GM21423 (cell line): ENCODE data around the gene TCAIM.
A peak's percentile ranks its signal among the peaks of the same experiment; 100 is the strongest.

Experiments
- ATAC-seq: cut with Tn5 transposase; IDR thresholded peaks from one replicate; pipeline ENCODE4 v1.9.1; 2021; ENCODE audit warnings: mild to moderate bottlenecking, moderate library complexity; ENCODE audit not compliant: unreplicated experiment

Gene TCAIM, protein sequence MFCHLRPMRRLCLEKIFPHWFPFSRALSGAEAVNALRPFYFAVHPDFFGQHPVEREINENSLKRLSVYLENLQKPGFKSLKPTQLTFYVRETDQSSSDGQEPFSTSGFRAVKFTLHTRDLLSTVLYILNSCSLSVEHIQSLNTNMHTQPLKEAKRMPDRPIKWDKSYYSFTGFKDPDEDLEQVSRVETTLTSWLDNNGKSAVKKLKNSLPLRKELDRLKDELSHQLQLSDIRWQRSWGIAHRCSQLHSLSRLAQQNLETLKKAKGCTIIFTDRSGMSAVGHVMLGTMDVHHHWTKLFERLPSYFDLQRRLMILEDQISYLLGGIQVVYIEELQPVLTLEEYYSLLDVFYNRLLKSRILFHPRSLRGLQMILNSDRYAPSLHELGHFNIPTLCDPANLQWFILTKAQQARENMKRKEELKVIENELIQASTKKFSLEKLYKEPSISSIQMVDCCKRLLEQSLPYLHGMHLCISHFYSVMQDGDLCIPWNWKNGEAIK

DNA sequence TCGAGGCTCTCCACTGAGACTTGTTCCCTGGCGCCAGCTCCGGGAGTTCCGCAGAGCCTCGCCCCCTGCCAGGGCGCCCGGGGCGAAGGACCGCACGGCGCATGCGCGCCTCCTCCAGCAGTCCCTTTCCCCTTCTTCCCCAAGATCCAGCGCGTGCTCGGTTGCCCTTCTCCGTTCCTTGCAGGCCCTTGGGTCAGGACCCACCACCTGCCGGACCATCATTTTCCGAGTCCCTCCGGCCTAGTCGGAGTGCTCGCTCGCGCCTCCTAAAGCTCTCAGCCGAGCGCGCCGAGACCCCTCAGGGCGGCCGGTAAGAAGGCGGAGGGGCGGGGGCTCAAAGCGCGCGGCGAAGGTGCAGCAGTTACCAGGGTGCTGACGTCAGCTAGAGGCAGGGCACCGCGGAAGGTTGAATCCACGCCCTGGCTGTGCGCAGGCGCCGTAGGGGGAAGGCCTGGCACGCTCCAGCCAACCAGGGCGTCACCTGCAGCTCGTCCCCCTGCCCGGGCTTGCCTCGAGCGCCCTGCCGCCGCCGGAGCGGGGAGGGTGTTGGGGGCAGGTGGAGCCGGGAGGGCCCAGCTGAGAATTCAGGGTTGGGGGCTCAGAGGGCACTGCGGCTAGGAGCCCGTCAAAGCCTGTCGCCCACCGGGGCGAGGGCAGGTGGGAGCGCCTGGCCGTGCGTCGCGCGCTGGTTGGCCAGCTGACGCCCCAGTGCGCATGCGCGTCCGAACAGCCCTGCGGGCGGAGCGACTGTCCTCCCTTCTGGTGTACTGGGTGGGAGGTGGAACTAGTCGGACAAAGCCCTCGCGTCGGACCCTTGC is at the start of gene TCAIM:
TSS of gene TCAIM (plus strand) at position 757 of the 818 bp plus-strand sequence. CDS start 16,017 bp downstream, outside the sequence.
- ATAC-seq, result peak; percentile 92

GRCh38 chr3:44289882-44290462 is 48.6 kb upstream of the TCAIM start:
- no peak for ATAC-seq

DNA sequence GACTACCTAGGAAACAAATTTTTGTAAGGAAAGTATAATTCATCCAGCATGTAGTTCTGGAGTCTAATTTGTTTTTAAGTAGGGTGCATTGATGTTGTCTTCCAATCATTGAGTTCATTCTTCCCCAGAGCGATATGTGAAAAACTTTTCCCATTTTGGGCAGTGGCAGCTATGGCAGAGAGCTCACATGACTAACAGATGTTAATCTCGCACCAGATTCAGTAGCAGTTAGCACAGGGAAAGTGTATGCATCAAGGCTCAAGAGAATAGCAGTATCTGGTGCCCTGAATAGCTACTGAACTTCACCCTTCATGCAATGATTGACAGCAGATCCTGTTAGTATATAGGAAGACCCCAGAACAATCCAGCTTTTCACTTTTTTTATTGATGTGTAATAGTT is 46.3 kb upstream of the TCAIM start:
- ATAC-seq, result no peak

- no peak for ATAC-seq
Measured at GRCh38 chr3:44292947-44293346, 45.6 kb upstream of the TCAIM start.

DNA sequence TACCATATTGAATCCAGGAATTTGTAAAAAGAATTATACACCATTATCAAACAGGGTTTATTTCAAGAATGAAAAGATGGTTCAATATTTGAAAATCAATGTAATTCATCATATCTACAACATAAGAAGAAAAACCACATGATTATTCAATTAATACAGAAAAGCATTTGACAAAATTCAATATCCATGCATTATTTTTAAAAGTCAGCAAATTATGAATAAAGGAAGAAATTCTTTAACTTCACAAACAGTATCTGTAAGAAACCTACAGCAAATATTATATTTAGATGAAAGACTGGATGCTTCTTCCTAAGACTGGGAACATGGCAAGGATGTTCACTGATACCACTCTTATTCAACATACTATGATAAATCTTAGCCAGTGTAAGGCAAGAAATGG is 41.3 kb upstream of the TCAIM start:
- no peak for ATAC-seq

GRCh38 chr3:44301746-44302145 is 36.8 kb upstream of the TCAIM start:
- ATAC-seq, result no peak

- no peak for ATAC-seq
Measured at GRCh38 chr3:44309500-44309899, 29.1 kb upstream of the TCAIM start.

GRCh38 chr3:44318891-44319311 is 19.7 kb upstream of the TCAIM start:
- no peak for ATAC-seq

DNA sequence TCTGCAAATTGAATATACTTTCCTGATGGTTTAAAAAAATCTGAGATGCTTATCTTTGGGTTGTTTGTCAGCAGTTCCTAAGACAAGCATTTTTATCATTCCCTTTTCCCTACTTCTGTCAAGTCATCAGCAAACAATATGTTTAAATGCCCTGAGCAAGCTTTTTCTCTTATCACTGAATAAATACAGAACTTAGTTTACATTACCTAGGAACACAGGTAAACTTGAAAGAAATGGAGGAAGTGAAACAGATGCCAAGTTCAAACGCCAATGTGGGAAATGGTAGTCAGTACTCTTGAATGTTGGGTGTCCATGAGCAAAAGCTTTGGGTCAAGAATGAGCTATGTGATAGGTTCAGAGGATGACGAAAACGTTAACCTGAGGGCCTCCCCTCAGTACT is 17.2 kb upstream of the TCAIM start:
- ATAC-seq, result no peak

DNA sequence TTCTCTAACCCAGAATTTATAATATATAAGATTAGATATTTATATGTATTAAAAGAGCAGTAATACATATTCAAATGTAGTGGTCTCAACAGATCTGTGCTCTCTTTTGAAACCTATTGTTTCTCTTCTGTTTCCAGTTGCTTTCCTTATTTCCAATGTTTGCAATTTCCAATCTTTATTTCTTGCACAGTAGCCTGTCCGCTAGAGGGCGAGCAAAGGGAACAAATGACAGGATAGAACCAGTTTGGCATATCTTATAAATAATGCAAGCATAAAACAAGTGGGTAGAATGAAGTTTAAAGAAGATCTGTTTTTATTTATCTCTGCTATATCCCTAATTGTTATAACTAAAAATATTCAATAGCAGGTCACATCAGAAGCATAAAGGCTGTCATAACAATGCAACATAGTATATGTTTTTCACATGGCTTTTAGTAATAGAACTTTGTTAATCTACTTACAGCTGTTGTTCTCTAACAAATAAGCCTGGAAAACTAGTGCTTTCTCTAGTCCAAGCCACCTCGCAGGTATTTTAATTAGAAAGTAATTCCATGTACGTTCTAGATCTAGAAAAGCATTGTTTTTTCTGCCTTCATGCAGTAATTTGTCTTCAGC is 15.1 kb upstream of the TCAIM start:
- ATAC-seq, result no peak

DNA sequence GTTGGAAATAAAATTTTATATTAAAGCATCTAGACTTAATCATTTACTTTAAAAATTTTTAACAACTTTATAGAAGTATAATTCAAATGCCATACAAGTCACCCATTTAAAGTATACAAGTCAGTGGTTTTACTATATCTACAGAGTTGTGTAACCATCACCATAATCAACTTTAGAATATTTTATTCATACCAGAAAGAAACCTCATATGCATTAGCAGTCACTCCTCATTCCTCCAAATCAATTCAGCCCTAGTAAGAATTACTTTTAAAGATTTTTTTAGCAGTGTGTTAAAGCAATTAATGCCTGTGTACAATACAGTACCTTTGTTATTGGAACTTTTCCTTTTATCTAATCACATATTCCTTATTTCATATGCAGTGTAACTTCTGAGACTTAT is 14.0 kb upstream of the TCAIM start:
- ATAC-seq, result no peak

DNA sequence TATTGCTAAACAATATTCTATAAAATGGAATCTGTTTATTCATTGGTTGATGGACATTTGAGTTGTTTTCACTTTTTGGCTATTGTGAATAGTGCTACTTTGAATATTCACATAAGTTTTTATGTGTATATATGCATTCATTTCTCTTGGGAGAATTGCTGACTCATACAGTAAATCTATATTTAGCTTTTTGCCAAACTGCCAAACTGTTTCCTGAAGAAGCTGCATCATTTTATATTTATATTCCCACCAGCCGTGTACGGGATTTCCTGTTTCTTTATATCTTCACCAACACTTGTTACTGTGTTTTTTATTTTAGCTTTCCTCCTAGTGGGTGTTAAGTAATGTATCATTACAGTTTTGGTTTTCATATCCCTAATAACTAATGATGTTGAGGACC is 12.5 kb upstream of the TCAIM start:
- ATAC-seq, result no peak

GRCh38 chr3:44326515-44326914 is 12.1 kb upstream of the TCAIM start:
- ATAC-seq, result no peak

DNA sequence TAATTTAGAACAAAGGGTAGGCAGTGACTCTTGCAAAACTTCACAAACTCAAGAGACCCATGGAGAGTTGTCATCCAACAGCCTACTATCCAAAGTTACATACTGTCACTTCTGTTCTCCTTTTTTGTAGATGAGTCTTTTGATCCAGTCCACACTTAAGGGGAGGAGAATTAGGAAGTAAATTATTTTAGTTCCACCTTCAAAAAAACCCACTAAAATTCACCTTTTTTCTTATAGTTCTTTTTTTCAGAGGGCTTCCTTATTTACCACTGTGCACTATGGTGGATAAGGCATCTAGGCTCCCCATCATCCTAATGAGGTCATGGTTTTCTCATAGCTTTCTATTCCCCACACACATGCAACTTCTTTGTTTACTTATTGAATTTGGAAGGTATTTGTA is 8.6 kb upstream of the TCAIM start:
- ATAC-seq, result no peak

DNA sequence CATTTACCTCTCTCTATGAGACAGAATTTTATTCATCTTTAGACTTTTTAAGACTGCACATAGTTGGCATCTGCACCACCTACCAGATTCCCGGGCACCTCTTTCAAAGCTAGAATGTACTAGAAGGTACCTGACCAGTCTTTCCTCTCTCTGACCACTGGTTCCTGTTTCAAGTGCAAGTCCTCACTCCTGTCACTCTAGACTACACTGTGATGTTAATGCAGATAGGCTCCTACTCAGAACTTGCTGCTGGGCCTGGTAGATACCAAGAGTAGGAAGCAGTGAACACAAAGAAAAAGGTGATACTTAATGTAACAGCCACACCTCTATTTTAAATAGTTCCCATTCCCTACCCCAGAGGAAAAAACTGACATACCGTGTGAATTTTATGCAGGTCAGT is 8.1 kb upstream of the TCAIM start:
- no peak for ATAC-seq

- ATAC-seq, result no peak
Measured at GRCh38 chr3:44334326-44334725, 4.2 kb upstream of the TCAIM start.

DNA sequence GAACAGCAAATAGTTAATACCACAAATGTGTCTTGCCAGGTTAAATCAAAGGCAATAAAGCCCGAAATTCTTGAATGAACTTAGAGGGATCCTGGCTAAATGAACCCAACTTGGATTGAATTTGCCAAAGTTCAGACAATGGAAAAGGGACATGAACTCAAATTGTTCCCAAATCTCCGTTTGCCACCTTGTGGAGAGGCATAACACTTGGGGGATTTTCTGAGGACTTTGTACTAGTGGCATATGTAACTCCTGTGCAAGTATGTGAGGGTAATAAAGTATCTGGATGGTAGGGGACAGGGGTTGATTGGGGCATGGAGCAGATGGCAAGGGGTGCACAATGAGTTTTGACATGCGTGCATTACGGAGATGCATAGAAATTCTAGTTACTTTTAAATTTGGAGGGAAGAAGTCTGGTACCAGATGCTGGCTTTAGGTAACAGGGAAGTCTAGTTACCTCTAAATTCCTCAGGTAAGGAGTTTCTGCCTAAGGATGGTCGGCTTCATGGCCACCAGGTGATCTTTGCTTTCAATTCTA is 1.2 kb upstream of the TCAIM start:
- ATAC-seq, result no peak

DNA sequence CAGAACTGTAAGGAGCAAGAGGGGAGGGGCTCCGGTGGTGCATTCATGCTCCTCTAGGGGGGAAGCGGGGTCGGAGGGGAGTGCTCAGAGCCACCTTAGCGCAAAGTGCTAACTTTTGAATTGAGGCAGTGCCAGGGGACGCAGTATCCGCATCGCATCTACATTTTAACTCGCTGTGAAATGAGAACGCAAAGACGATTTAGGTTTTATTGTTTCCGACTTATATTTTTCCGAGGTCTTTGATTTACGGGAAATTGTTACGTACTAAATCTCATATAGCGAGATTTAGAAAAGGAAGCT is 212 bp downstream of the TCAIM start:
- no peak for ATAC-seq

DNA sequence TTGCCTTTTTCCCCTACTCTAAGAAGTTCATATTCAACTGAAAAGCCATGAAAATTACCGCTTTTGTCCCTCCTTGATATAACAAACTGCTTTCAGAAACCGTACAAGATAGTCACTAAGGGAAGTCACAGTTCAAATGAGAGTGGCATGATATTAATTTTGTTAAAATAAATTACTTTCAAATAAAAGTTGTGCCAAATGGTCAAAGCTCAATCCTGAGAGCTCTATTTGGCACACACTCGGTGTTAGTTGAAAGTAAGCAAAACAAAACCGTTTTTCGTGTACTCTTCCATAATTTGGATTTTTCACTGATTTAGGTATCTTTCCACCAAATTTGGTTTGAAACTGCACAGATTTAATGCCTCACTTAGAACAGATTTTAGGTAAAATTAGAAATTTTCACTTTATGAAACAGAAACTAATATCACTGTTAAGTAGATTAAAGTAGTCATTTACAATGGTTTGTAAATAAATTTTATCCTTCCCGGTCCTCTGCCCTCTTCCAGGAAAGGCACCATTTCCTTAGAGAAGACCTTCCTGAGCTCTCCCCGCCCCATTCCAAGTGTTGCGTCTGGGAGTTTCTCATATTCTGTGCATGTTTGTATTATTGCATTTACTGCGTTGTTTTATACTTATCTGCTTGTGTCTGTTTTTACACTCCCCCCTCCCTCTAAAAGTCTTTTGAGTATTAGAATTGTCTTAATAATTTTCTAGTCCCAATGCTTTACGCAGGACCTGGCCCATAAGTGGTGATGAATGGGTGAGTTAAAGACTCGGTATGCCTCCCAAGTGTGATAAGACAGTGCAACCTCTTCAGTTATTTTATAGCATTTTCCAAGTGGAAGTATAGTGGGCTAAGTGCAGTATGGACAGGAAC is 853 bp downstream of the TCAIM start:
- no peak for ATAC-seq

DNA sequence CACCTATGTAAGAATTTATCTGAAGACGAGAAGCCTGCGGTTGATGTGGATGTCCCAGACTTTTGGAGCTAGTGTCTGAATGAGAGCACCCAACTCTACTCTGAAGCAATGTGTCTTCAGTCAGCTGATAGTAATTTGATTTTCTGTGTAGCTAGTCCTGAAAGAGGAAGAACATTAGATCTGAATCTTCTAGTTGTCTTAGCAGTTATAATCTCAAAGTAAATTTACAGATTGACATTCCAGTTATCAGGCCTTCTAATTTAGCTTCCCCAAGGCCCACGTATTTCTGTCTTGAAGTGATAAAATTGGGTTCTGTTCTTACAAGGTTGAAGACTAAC is 1.5 kb downstream of the TCAIM start:
- no peak for ATAC-seq
